ENCODE data around the gene ERI3. TPM values are rescaled to one million over a fixed set of nuclear protein-coding genes. Genes with fewer than 3 reads are reported as not detected.

The ERI3 gene
- total and polyA plus RNA-seq, 10 of the 15 experiments (the other 5 are each of a cell fraction or from before 2014, with no cell fraction given), result 20.6 to 90.4 (median 41.2) TPM

GRCh38 chr1:44284184-44284583 lies 70.9 kb downstream of the ERI3 start:
- no TSS peak for BruUV-seq (replicated peaks)
- no peak overlapping the region for H3K9ac ChIP-seq (ENCODE audit: control insufficient read depth, insufficient read depth, low read length)
- no peaks in the 10 kb centered on the region for H4K20me1 ChIP-seq (ENCODE audit: control insufficient read depth, insufficient read depth)
- no peak for TF ChIP-seq E2F4 (IDR thresholded peaks at IDR 0.05; ENCODE audit: low read depth, low read length)
- TF ChIP-seq ATF3 (IDR thresholded peaks at IDR 0.05; ENCODE audit: borderline replicate concordance, extremely low read depth, low read depth, low read length), result no peak
- TF ChIP-seq RELB (IDR thresholded peaks at IDR 0.05; ENCODE audit: low read depth), result no peak
- no peak for TF ChIP-seq RCOR1 (conservative IDR thresholded peaks at IDR 0.05; ENCODE audit: low read depth, low read length)
- no peak for TF ChIP-seq ZBED1 (IDR thresholded peaks at IDR 0.05; ENCODE audit: borderline replicate concordance)
- no peak for TF ChIP-seq ZSCAN29 (IDR thresholded peaks at IDR 0.05)
- H3K9me3 ChIP-seq (replicated peaks; ENCODE audit: control insufficient read depth, insufficient read depth, low read length), result no peaks in the 10 kb centered on the region
- H3K4me1 ChIP-seq (ENCODE audit: control insufficient read depth, insufficient read depth, low read length), result no peaks in the 10 kb centered on the region
- no peak for FAIRE-seq
- ChIA-PET POLR2A (no interaction called here), SMC1A (ENCODE audit: uncharacterized antibody, unreplicated experiment) (interaction anchor here (0.6 kb wide), 1 partner anchor 9 kb away, joined by 3 read pairs; no protein-coding TSS in a partner anchor), CTCF (no interaction called here), RAD21 (ENCODE audit: unreplicated experiment) (no interaction called here)
- H3K4me3 ChIP-seq, result no peak overlapping the region
- H2AFZ ChIP-seq (ENCODE audit: control insufficient read depth, low read depth, low read length), result no peak overlapping the region
- H3K79me2 ChIP-seq (ENCODE audit: control insufficient read depth, insufficient read depth, low read length), result no peaks in the 10 kb centered on the region
- H3K27me3 ChIP-seq (replicated peaks in 1 of 2; ENCODE audit: control insufficient read depth in 2 of 2, insufficient read depth in 2 of 2, low read length in 1 of 2), result no peaks in the 10 kb centered on the region
- in situ Hi-C loops (cut with MboI) (no loop called here), intact Hi-C loops (cut with micrococcal nuclease; ENCODE audit: unreplicated experiment) (no loop called here)
- no peak overlapping the region for H3K4me2 ChIP-seq (ENCODE audit: control insufficient read depth, insufficient read depth)
- no peak overlapping the region for H3K27ac ChIP-seq (ENCODE audit: control insufficient read depth, insufficient read depth)
- peaks cover 4 to 7% of the 10 kb centered on the region in 2 experiments; a peak in 3 of 4 replicates for H3K36me3 ChIP-seq (ENCODE audit: control insufficient read depth in 2 of 2, insufficient read depth in 2 of 2, low read length in 1 of 2)
- ATAC-seq, result no peak
- no peak for DNase-seq (ENCODE audit: low read depth, low spot score)
- WGBS (ENCODE audit: insufficient coverage, insufficient replicate concordance, low lambda C conversion rate, missing lambda C conversion rate), result 56% methylated on average over 2 of the region's 2 CpGs

Measured in GM12878 (cell line).